Osteocyte (in vitro differentiated cells): ENCODE data around the gene C1orf159. TPM values are rescaled to one million over a fixed set of nuclear protein-coding genes. Genes with fewer than 3 reads are reported as not detected.

Source experiments
- DNase-seq: peaks from one replicate; pipeline ENCODE4 v3.0.0; 2021; ENCODE audit warnings: mixed read lengths; ENCODE audit not compliant: unreplicated experiment; ENCODE audit errors: extremely low spot score
- H3K27ac Mint-ChIP-seq: one replicate; pipeline ENCODE4 v1.8.0; 2021; ENCODE audit warnings: mild to moderate bottlenecking, mixed read lengths; ENCODE audit not compliant: unreplicated experiment
- H3K27me3 Mint-ChIP-seq: one replicate; pipeline ENCODE4 v1.8.0; 2021; ENCODE audit warnings: mixed read lengths; ENCODE audit not compliant: unreplicated experiment
- H3K36me3 Mint-ChIP-seq: one replicate; pipeline ENCODE4 v1.8.0; 2021; ENCODE audit warnings: mixed read lengths; ENCODE audit not compliant: unreplicated experiment
- H3K4me1 Mint-ChIP-seq: one replicate; pipeline ENCODE4 v1.8.0; 2021; ENCODE audit warnings: mixed read lengths; ENCODE audit not compliant: unreplicated experiment
- H3K4me3 Mint-ChIP-seq: one replicate; pipeline ENCODE4 v1.8.0; 2021; ENCODE audit warnings: mild to moderate bottlenecking, moderate library complexity, mixed read lengths; ENCODE audit not compliant: unreplicated experiment
- H3K9me3 Mint-ChIP-seq: one replicate; pipeline ENCODE4 v1.8.0; 2021; ENCODE audit warnings: mixed read lengths; ENCODE audit not compliant: unreplicated experiment
- total RNA-seq: library from RNA; stranded (reverse); gene quantifications from 2 replicates; pipeline ENCODE4 v1.2.1, GENCODE V29; 2021
- TF ChIP-seq, protein P1 (sequence below): fragments of 200-600 bp; sonication (generic); IDR thresholded peaks from 2 replicates; pipeline ENCODE4 v1.5.0; 2021; ENCODE audit warnings: antibody characterized with exemption, mild to moderate bottlenecking, moderate library complexity

C1orf159 gene
- total RNA-seq, 1 donor from 2014 or later, result 16.9 TPM

DNA sequence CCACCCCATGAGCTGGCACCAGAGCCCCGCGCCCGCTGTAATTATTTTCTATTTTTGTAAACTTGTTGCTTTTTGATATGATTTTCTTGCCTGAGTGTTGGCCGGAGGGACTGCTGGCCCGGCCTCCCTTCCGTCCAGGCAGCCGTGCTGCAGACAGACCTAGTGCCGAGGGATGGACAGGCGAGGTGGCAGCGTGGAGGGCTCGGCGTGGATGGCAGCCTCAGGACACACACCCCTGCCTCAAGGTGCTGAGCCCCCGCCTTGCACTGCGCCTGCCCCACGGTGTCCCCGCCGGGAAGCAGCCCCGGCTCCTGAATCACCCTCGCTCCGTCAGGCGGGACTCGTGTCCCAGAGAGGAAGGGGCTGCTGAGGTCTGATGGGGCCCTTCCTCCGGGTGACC is 60.9 kb downstream of the C1orf159 start:
- Mint-ChIP-seq H3K4me3 (no peak overlapping the region), H3K4me1 (peaks cover 12% of the 10 kb centered on the region), H3K27me3 (no peaks in the 10 kb centered on the region), H3K27ac (no peak overlapping the region), H3K9me3 (no peaks in the 10 kb centered on the region), H3K36me3 (peaks cover 10% of the 10 kb centered on the region)
- TF ChIP-seq, protein P1, sequence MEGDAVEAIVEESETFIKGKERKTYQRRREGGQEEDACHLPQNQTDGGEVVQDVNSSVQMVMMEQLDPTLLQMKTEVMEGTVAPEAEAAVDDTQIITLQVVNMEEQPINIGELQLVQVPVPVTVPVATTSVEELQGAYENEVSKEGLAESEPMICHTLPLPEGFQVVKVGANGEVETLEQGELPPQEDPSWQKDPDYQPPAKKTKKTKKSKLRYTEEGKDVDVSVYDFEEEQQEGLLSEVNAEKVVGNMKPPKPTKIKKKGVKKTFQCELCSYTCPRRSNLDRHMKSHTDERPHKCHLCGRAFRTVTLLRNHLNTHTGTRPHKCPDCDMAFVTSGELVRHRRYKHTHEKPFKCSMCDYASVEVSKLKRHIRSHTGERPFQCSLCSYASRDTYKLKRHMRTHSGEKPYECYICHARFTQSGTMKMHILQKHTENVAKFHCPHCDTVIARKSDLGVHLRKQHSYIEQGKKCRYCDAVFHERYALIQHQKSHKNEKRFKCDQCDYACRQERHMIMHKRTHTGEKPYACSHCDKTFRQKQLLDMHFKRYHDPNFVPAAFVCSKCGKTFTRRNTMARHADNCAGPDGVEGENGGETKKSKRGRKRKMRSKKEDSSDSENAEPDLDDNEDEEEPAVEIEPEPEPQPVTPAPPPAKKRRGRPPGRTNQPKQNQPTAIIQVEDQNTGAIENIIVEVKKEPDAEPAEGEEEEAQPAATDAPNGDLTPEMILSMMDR, result no peak
- DNase-seq, result no peak

DNA sequence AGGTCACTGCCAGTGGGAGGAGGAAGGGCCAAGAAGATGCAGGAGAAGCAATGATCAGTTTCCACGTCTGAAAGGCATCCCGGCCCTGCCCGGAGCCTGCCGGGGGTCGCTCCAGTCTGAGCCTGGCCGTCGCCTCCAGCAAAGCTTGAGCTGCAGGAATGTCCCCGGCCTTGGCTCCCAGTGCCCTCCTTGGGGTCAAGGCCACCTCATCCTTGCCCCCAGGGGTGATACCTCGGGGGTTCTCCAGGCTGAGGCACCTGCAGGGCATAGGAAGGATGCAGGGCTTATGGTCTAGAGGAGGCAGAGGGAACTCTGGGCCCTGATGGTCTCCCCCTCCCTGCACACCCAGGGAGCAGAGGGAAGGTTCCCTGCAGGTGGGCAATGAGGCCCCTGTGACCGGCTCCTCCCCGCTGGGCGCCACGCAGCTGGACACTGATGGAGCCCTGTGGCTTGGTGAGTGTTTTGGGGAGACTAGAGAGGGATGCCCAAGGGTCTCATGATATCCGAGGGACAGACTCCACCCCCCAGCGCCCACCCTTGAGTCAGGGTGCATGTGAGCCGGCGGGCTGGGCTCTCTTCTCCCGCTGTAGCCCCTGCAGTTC is 61.7 kb downstream of the C1orf159 start:
- Mint-ChIP-seq H3K27ac (no peak overlapping the region), H3K27me3 (no peaks in the 10 kb centered on the region), H3K4me1 (peaks cover 11% of the 10 kb centered on the region), H3K9me3 (no peaks in the 10 kb centered on the region), H3K36me3 (peaks cover 10% of the 10 kb centered on the region), H3K4me3 (no peak overlapping the region)
- TF ChIP-seq, protein P1, result no peak
- no peak for DNase-seq

DNA sequence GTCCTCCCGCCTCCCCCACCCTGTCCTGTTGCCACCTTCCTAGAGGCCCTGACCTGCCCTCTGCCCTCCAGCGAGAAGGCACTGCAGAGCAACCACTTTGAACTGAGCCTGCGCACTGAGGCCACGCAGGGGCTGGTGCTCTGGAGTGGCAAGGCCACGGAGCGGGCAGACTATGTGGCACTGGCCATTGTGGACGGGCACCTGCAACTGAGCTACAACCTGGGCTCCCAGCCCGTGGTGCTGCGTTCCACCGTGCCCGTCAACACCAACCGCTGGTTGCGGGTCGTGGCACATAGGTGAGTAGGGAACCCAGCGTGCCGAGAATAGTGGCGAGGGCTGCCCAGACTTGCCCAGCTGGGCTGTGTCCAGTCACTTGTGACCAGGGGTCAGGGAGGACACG is 62.2 kb downstream of the C1orf159 start:
- no peak for DNase-seq
- TF ChIP-seq, protein P1, result no peak
- H3K4me1 Mint-ChIP-seq, result peaks cover 7% of the 10 kb centered on the region
- H3K9me3 Mint-ChIP-seq, result no peaks in the 10 kb centered on the region
- peaks cover 10% of the 10 kb centered on the region for H3K36me3 Mint-ChIP-seq
- no peak overlapping the region for H3K4me3 Mint-ChIP-seq
- H3K27ac Mint-ChIP-seq, result no peak overlapping the region
- H3K27me3 Mint-ChIP-seq, result no peaks in the 10 kb centered on the region

DNA sequence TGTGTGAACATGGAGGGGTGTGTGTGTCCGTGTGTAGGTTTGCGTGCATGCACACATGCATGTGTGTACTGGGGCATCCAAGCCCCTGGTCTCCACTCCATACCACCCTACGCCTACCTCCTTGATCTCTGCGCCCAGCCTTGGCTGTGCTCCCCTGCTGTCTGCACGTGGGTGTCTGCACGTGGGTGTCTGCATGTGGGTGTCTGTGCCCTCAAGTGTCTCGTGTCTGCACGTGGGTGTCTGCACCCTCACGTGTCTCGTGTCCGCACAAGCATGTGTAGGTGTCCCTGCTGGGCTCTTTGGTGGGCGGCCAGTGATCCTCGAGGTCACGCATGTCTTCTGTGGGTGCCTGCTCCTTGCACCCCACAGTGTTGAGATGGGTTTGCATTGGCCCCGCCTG is 62.9 kb downstream of the C1orf159 start:
- Mint-ChIP-seq H3K27ac (no peak overlapping the region), H3K9me3 (no peaks in the 10 kb centered on the region), H3K36me3 (peaks cover 10% of the 10 kb centered on the region), H3K27me3 (no peaks in the 10 kb centered on the region), H3K4me3 (no peak overlapping the region), H3K4me1 (peaks cover under 1% of the 10 kb centered on the region)
- no peak for DNase-seq
- TF ChIP-seq, protein P1, result no peak

DNA sequence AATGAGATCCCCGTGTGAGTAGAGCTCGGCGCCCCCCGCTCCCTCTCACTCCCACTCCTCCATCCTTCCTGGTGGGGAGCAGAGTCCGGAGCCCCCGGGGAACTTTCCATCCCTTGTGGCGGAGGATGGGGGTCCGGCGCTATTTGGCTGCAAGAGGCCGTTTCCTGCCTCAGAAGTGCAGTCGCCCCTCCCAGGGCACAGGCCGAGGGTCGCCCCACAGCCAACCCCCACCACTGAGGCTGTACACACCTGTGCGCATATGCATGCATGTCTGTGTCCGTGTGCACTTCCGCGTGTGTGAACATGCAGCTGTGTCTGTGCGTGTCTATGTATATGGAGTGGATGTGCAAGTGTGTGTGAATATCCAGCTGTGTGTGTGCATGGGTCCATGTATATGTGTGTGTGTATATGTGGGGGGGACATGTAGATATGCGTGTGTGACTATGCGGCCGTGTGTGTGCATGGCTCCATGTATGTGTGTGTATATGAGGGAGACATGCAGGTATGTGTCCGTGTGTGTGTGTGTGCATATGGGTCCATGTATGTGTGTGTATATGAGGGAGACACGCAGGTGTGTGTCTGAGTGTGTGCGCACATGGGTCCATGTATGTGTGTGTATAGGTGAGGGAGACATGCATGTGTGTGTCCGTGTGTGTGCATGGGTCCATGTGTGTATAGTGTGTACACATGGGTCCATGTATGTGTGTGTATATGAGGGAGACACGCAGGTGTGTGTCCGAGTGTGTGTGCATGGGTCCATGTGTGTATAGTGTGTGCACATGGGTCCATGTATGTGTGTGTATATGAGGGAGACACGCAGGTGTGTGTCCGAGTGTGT is 63.7 kb downstream of the C1orf159 start:
- DNase-seq, result no peak
- no peak overlapping the region for H3K27ac Mint-ChIP-seq
- H3K4me3 Mint-ChIP-seq, result no peak overlapping the region
- H3K36me3 Mint-ChIP-seq, result peaks cover 10% of the 10 kb centered on the region
- H3K4me1 Mint-ChIP-seq, result no peaks in the 10 kb centered on the region
- H3K9me3 Mint-ChIP-seq, result no peaks in the 10 kb centered on the region
- no peaks in the 10 kb centered on the region for H3K27me3 Mint-ChIP-seq
- TF ChIP-seq, protein P1, result no peak
